Astrocyte of the spinal cord (primary cell): ENCODE measurements around the gene CSAD.

Source experiments
- DNase-seq: peaks from one replicate; pipeline ENCODE4 v3.0.0; 2011; ENCODE audit warnings: low read depth, low spot score
- H3K4me3 ChIP-seq: 2 replicates; pipeline ENCODE4 v1.5.1; 2011; ENCODE audit warnings: low read depth, mild to moderate bottlenecking, low read length, moderate library complexity
- CTCF ChIP-seq: IDR thresholded peaks from 2 replicates; pipeline ENCODE4 v1.5.1; 2012; ENCODE audit warnings: low read depth, mild to moderate bottlenecking, low read length, inconsistent platforms
- in situ Hi-C: cut with HindIII; loops from 2 replicates; pipeline ENCODE4 v1.10.0; 2017; ENCODE audit warnings: low sequenced_read_pairs

The CSAD gene

GRCh38 chr12:53190108-53190729 is 9.5 kb upstream of the CSAD start:
- TF ChIP-seq CTCF, result peak; percentile 97
- in situ Hi-C loops, result no loop called here

DNA sequence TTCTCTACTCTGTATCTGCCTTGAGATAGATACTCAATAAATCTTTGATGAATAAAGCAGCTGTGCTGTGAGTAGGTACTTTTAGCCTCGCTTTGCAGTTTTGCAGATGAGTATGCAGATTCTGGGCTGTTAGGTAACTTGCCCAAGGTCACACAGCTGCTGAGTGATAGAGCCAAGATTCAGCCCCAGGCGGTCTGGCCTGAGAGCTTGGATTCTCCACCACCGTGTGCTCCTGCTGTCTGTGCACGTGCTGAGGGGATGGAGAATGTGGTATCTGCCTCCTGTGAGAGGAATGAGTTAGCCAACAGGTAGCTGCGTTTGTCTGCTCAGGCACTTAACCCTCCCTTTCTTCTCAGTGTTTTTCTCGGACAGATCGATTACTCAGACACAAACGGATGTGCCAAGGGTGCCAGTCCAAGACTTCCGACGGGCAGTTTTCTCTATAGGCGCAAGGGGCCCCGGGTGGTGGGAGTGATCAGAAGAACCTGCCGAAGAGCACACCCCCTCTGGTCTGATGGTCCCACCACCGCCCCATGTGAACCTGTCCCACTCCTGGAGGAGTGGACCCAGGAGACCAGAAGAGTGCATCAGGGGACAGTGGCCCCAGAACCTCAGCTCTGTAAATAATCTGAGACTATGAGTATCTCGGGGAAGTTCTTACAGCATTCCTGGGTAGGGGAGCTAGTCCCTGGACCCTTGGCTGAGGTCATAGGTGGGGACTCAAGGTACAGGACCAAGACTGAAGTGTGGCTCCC is 6.6 kb upstream of the CSAD start:
- TF ChIP-seq CTCF, result no peak
- no peak for DNase-seq
- in situ Hi-C loops, result no loop called here
- H3K4me3 ChIP-seq, result no peak overlapping the region

More at GRCh38 chr12:53190108-53190729, 9.5 kb upstream of the CSAD start:
- peak; percentile 67 for DNase-seq
- no peak overlapping the region for H3K4me3 ChIP-seq

DNA sequence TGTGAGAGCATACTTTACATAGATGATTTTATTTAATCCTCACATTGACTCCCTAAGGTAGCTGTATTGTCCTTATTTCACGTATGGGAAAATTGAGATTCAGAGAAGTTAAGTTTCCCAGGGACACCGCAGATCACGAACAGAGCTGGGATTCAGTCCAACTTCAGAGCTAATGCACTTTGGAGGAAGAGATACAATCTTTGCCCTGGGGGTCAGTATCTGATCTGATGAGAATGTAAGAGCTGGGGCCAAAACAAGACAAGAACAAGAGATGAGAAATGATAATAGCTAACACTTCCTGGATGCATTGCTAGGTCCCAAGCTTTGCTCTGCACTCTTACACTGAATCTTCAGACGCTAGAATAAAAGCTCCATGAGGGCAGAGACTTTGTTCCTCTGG is 6.0 kb upstream of the CSAD start:
- DNase-seq, result no peak
- no peak for TF ChIP-seq CTCF
- in situ Hi-C loops, result no loop called here
- no peak overlapping the region for H3K4me3 ChIP-seq

DNA sequence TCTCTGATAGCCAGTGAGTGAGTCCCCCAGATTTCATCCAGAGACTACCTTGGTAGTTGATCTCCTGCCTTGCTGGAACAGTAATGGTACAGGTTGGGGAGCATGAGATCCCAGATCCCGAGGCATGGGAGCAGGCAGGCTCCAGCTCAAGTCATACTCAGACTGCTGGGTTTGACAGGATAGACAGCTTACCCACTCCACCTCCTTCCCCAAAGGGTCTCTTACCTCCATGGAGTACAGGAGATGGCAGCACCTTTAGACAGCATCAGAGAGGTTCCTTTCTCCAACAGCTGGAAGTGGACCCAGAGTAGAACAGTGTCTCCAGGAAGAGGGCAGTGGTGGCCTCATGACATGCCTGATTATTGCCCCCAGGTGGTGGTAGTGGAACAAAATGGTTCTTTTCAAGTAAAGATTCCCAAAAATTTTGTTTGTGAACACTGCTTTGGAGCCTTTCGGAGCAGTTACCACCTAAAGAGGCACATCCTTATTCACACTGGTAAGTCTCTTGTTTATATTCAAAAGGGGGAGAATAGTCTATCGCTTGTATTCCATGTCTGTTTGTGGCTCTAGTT is 4.9 kb upstream of the CSAD start:
- TF ChIP-seq CTCF, result no peak
- in situ Hi-C loops, result no loop called here

DNA sequence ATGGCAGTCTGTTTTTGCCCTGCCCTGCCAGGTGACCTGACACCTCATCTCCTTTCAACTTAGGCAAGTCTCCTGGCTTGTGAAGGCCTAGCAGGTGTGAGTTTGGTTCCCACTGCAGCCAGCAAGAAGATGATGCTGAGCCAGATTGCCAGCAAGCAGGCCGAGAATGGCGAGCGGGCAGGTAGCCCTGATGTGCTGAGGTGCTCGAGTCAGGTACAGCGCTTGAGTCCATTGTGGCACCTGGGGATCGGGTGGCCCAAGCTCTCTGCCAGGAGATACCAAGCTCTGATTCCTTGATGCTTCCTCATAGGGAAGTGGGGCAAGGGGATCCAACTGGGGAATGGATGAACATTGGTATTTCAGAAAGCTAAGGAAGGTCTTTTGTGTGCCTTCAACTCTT is 4.1 kb upstream of the CSAD start:
- TF ChIP-seq CTCF, result no peak
- no peak for DNase-seq
- no peak overlapping the region for H3K4me3 ChIP-seq
- in situ Hi-C loops, result no loop called here

More for the DNA sequence above, 4.9 kb upstream of the CSAD start:
- no peak overlapping the region for H3K4me3 ChIP-seq
- DNase-seq, result no peak

GRCh38 chr12:53182903-53183302 is 2.2 kb upstream of the CSAD start:
- TF ChIP-seq CTCF, result no peak
- no peak for DNase-seq
- in situ Hi-C loops, result no loop called here
- H3K4me3 ChIP-seq, result no peak overlapping the region
